A549 treated with ZK216348 at 1 μM for 4 hours (cell line): ENCODE results near the gene ACE2. TPM values are rescaled to one million over a fixed set of nuclear protein-coding genes. Genes with fewer than 3 reads are reported as not detected.

Experiments
- total RNA-seq: library from RNA; stranded (reverse); fragments of 200-300 nt; extraction: Qiagen RNA extraction; gene quantifications from 5 replicates; pipeline ENCODE4 v1.2.3, GENCODE V29; 2022; ENCODE audit warnings: low read depth

ACE2 gene
- 0.11 TPM in 1 of 5 replicates, not detected in the others for total RNA-seq

DNA sequence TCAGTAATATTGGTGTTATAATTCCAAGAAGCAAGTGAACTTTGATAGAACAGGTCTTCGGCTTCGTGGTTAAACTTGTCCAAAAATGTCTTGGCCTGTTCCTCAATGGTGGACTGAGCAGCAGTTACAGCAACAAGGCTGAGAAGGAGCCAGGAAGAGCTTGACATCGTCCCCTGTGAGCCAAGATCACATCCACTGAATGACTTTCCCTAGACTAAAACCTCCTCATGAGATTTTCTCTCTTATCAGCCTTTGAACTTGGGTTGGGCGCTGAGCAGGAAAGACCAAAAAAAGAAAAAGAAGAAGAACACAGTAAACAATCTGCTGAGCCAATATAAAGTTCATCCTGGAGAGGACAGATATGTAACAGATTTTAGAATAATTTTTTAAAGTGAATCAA lies at the start of gene ACE2:
Gene ACE2 (minus strand): TSS at position 216 of the 400 bp plus-strand sequence. CDS start 49 bp downstream, at position 167.

Other genes with a start within 250 kb of the ACE2 start
- gene VEGFD, start 216.5 kb downstream of the ACE2 start, total RNA-seq: 0.20 to 0.58 TPM (median 0.47 TPM) in 5 replicates
- gene PIR, start 107.6 kb downstream of the ACE2 start, total RNA-seq: 48.3 to 68.0 TPM (median 55.3 TPM) in 5 replicates
- not detected in 5 replicates for gene BMX, start 100.2 kb downstream of the ACE2 start, total RNA-seq
- gene CLTRN, start 63.8 kb upstream of the ACE2 start, total RNA-seq: 0.39 to 0.97 TPM (median 0.66 TPM) in 5 replicates
- 1.6 to 3.2 TPM (median 2.1 TPM) in 5 replicates for gene CA5B, start 137.3 kb upstream of the ACE2 start, total RNA-seq
- 9.2 to 18.7 TPM (median 10.7 TPM) in 5 replicates for gene ZRSR2, start 189.5 kb upstream of the ACE2 start, total RNA-seq